Breast epithelium (tissue), 4 donors: ENCODE measurements around the gene ADPRM. TPM values are rescaled to one million over a fixed set of nuclear protein-coding genes. Genes with fewer than 3 reads are reported as not detected.

Experiments used
- DNase-seq, 2 donors: peaks; one replicate each; pipeline ENCODE4 v3.0.0-alpha.2; 2019; ENCODE audit warnings: low spot score in 2 of 2
- H3K27ac ChIP-seq, 2 donors: fragments of 200-600 bp; sonication (generic) in 1 of 2; one replicate each; pipeline ENCODE4 v1.5.1; 2016 to 2019; ENCODE audit warnings: mild to moderate bottlenecking in 1 of 2
- H3K27me3 ChIP-seq, 2 donors: fragments of 200-600 bp; sonication (generic) in 1 of 2; one replicate each; pipeline versions ENCODE4 v1.5.1 to v1.6.0; 2017 to 2019; ENCODE audit warnings: control low read depth in 1 of 2, mild to moderate bottlenecking in 1 of 2
- H3K36me3 ChIP-seq: fragments of 200-600 bp; one replicate; pipeline ENCODE4 v1.5.1; 2019
- H3K4me1 ChIP-seq, 2 donors: fragments of 200-600 bp; sonication (generic); one replicate each; pipeline ENCODE4 v1.5.1; 2016 to 2019; ENCODE audit warnings: control low read depth in 1 of 2
- H3K4me3 ChIP-seq, 3 donors: fragments of 200-600 bp; sonication (generic); 1 replicate in 2 of 3; 2 replicates in 1 of 3; pipeline ENCODE4 v1.5.1; 2016 to 2019; ENCODE audit warnings: mild to moderate bottlenecking in 3 of 3, moderate library complexity in 2 of 3
- H3K9me3 ChIP-seq, 2 donors: fragments of 200-600 bp; sonication (generic) in 1 of 2; one replicate each; pipeline ENCODE4 v1.5.1; 2016 to 2019; ENCODE audit warnings: control low read depth in 1 of 2
- CTCF ChIP-seq, 3 donors: fragments of 450-650 bp; IDR thresholded peaks; one replicate each; pipeline ENCODE4 v1.5.1; 2016 to 2017; ENCODE audit warnings: antibody characterized with exemption in 3 of 3, mild to moderate bottlenecking in 3 of 3, moderate library complexity in 3 of 3
- POLR2A ChIP-seq: fragments of 450-650 bp; IDR thresholded peaks from one replicate; pipeline ENCODE4 v1.6.1; 2016; ENCODE audit warnings: antibody characterized with exemption, mild to moderate bottlenecking, moderate library complexity
- POLR2AphosphoS5 ChIP-seq, 3 donors: sonication (generic); formaldehyde crosslinking; IDR thresholded peaks; one replicate each; pipeline ENCODE4 v1.6.1; 2017; ENCODE audit warnings: antibody characterized with exemption in 3 of 3
- intact Hi-C: fragments of 100-400 bp; cut with DNase I; formaldehyde crosslinking; loops from one replicate; pipeline ENCODE4 v1.15.1; 2023; ENCODE audit warnings: low total_unique reads
- total RNA-seq, 3 donors: library from RNA; depleted of rRNA; stranded (reverse); fragments of >200 nt; gene quantifications; one replicate each; pipeline ENCODE4 v1.1.0, GENCODE V29; 2016

The ADPRM gene
- total RNA-seq, 3 donors from 2014 or later: 15.2 to 31.0 (median 24.6) TPM

- Histone ChIP-seq H3K27ac (no peak overlapping the region), H3K4me1 (no peaks in the 10 kb centered on the region), H3K9me3 (no peaks in the 10 kb centered on the region), H3K4me3 (no peak overlapping the region), H3K36me3 (no peaks in the 10 kb centered on the region), H3K27me3 (no peaks in the 10 kb centered on the region)
- DNase-seq: no peak
- intact Hi-C loops: no loop called here
- TF ChIP-seq POLR2AphosphoS5 (IDR thresholded peaks at IDR 0.05) (no peak), CTCF (IDR thresholded peaks at IDR 0.05) (no peak), POLR2A (no peak)
Observed at GRCh38 chr17:10663231-10663630, 34.2 kb upstream of the ADPRM start.

- H3K36me3 ChIP-seq: no peaks in the 10 kb centered on the region
- H3K4me3 ChIP-seq: no peak overlapping the region
- H3K4me1 ChIP-seq: no peaks in the 10 kb centered on the region
- no peak overlapping the region for H3K27ac ChIP-seq
- no peak for TF ChIP-seq POLR2AphosphoS5 (IDR thresholded peaks at IDR 0.05)
- TF ChIP-seq CTCF (IDR thresholded peaks at IDR 0.05): no peak
- no peak for TF ChIP-seq POLR2A
- H3K9me3 ChIP-seq: no peaks in the 10 kb centered on the region
- no peak for DNase-seq
- no peaks in the 10 kb centered on the region for H3K27me3 ChIP-seq
- intact Hi-C loops: no loop called here
Observed at GRCh38 chr17:10664571-10664970, 32.8 kb upstream of the ADPRM start.

- Histone ChIP-seq H3K36me3 (no peaks in the 10 kb centered on the region), H3K9me3 (no peaks in the 10 kb centered on the region), H3K4me3 (no peak overlapping the region), H3K27ac (no peak overlapping the region), H3K27me3 (no peaks in the 10 kb centered on the region), H3K4me1 (no peaks in the 10 kb centered on the region)
- TF ChIP-seq POLR2AphosphoS5 (IDR thresholded peaks at IDR 0.05) (no peak), CTCF (IDR thresholded peaks at IDR 0.05) (no peak), POLR2A (no peak)
- DNase-seq: no peak
- intact Hi-C loops: no loop called here
Observed at GRCh38 chr17:10666906-10667305, 30.5 kb upstream of the ADPRM start.

- H3K4me1 ChIP-seq: no peaks in the 10 kb centered on the region
- H3K9me3 ChIP-seq: no peaks in the 10 kb centered on the region
- DNase-seq: no peak
- no peaks in the 10 kb centered on the region for H3K27me3 ChIP-seq
- no peak overlapping the region for H3K27ac ChIP-seq
- intact Hi-C loops: no loop called here
- H3K36me3 ChIP-seq: no peaks in the 10 kb centered on the region
- TF ChIP-seq CTCF (IDR thresholded peaks at IDR 0.05) (no peak), POLR2AphosphoS5 (IDR thresholded peaks at IDR 0.05) (no peak), POLR2A (no peak)
- no peak overlapping the region for H3K4me3 ChIP-seq
Observed at GRCh38 chr17:10668775-10669174, 28.6 kb upstream of the ADPRM start.

- no peak overlapping the region for H3K27ac ChIP-seq
- no peaks in the 10 kb centered on the region for H3K27me3 ChIP-seq
- TF ChIP-seq POLR2AphosphoS5 (IDR thresholded peaks at IDR 0.05): no peak
- no peak for TF ChIP-seq POLR2A
- TF ChIP-seq CTCF (IDR thresholded peaks at IDR 0.05): no peak
- H3K36me3 ChIP-seq: no peaks in the 10 kb centered on the region
- DNase-seq: no peak
- no peaks in the 10 kb centered on the region for H3K9me3 ChIP-seq
- no peak overlapping the region for H3K4me3 ChIP-seq
- intact Hi-C loops: no loop called here
- H3K4me1 ChIP-seq: no peaks in the 10 kb centered on the region
Observed at GRCh38 chr17:10673312-10673711, 24.1 kb upstream of the ADPRM start.
